ENCODE results near the gene KCTD12.

DNA sequence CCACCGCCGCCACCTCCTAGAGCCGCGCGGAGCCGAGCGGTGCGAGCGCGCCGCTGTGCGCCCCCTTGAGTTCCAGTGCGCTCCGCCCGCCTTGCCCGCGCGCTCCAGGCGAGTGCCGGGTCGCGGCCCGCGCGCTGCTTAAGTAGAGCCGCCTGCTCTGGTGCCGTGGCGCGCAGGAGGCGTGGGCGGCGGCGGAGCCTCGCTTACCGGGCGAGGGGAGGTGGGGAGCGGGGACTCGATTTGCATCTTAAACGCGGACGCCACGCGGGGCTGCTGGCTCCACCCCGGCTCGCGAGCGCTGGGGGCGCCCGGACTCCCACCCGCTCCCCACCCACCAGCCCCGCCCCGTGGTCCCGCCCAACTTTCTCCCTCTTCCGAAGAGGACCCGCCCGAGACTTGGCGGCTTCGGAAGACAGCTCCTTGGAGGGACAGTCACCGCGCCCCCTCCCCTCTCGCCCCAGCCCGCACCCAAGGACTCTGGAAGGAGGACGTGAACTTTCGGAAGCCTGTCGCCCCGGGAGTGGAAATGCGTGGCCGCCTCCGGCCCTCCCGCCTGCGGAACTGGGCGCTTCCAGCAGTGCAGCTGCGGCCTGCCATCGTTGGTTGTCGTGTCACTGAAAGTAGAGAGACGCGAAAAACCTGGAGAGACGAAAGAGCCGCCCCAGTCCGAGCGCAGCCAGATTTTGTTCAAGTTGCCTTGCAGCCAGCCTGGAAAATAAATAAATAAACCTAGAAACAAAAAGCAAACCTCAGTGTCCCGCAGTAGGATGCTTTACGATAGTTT lies at the start of gene KCTD12:
- TF ChIP-seq, protein P1, sequence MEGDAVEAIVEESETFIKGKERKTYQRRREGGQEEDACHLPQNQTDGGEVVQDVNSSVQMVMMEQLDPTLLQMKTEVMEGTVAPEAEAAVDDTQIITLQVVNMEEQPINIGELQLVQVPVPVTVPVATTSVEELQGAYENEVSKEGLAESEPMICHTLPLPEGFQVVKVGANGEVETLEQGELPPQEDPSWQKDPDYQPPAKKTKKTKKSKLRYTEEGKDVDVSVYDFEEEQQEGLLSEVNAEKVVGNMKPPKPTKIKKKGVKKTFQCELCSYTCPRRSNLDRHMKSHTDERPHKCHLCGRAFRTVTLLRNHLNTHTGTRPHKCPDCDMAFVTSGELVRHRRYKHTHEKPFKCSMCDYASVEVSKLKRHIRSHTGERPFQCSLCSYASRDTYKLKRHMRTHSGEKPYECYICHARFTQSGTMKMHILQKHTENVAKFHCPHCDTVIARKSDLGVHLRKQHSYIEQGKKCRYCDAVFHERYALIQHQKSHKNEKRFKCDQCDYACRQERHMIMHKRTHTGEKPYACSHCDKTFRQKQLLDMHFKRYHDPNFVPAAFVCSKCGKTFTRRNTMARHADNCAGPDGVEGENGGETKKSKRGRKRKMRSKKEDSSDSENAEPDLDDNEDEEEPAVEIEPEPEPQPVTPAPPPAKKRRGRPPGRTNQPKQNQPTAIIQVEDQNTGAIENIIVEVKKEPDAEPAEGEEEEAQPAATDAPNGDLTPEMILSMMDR (IDR thresholded peaks at IDR 0.05 in 2 of 3, conservative IDR thresholded peaks at IDR 0.05 in 1 of 3; ENCODE audit: borderline replicate concordance in 1 of 3, insufficient read depth in 1 of 3, low read depth in 2 of 3, low read length in 2 of 3), result peak in 1 of 3 experiments; percentile 29; a peak in 1 of 6 replicates
- TF ChIP-seq EZH2 (IDR thresholded peaks at IDR 0.05) (no peak), ELF1 (IDR thresholded peaks at IDR 0.05; ENCODE audit: borderline replicate concordance, low read depth) (no peak)
